Body of pancreas (tissue), 4 donors: Measurements from ENCODE around the gene ERC1. TPM values are rescaled to one million over a fixed set of nuclear protein-coding genes. Genes with fewer than 3 reads are reported as not detected.
"Not testable (repeated sequence)": the region's sequence is repeated elsewhere in the genome, so short reads cannot be mapped to it uniquely, and the experiment has no call there.

Experiments used
- ATAC-seq: fragments of 150-250 bp; one replicate; pipeline ENCODE4 v1.9.1; 2016
- DNase-seq, 4 donors: peaks; one replicate each; pipeline ENCODE4 v3.0.0-alpha.2; 2019
- H3K27ac ChIP-seq, 4 donors: fragments of 200-600 bp; sonication (generic); 1 replicate in 3 of 4; 2 replicates in 1 of 4; pipeline versions ENCODE4 v1.5.1 to v1.6.1; 2016 to 2019; ENCODE audit warnings: mild to moderate bottlenecking in 1 of 4, mixed read lengths in 1 of 4, moderate library complexity in 1 of 4
- H3K27me3 ChIP-seq, 2 donors: fragments of 200-600 bp; sonication (generic); one replicate each; pipeline ENCODE4 v1.6.0; 2016; ENCODE audit warnings: mild to moderate bottlenecking in 1 of 2
- H3K36me3 ChIP-seq, 2 donors: fragments of 200-600 bp; sonication (generic); replicated peaks in 1 of 2; 2 replicates each; pipeline ENCODE4 v1.5.1; 2016; ENCODE audit warnings: low read depth in 2 of 2; ENCODE audit not compliant: insufficient read depth in 1 of 2
- H3K4me1 ChIP-seq: fragments of 200-600 bp; sonication (generic); one replicate; pipeline ENCODE4 v1.6.0; 2016
- H3K4me3 ChIP-seq, 2 donors: fragments of 200-600 bp; sonication (generic); 1 replicate in 1 of 2; 2 replicates in 1 of 2; pipeline ENCODE4 v1.5.1; 2016 to 2019
- H3K9me3 ChIP-seq, 3 donors: fragments of 200-600 bp; sonication (generic); 1 replicate in 2 of 3; 2 replicates in 1 of 3; pipeline ENCODE4 v1.5.1; 2016
- CTCF ChIP-seq, 7 experiments: fragments of 450-650 bp in 4 of 7; fragments of 200-600 bp in 3 of 7; sonication (generic) in 3 of 7; IDR thresholded peaks; one replicate each; pipeline ENCODE4 v1.5.1; 2016 to 2019; ENCODE audit warnings: antibody characterized with exemption in 7 of 7
- POLR2A ChIP-seq, 3 donors: fragments of 450-650 bp; IDR thresholded peaks; one replicate each; pipeline ENCODE4 v1.6.1; 2016; ENCODE audit warnings: antibody characterized with exemption in 3 of 3, mild to moderate bottlenecking in 2 of 3
- WGBS, 2 donors: methylation state at CpG; one replicate each; pipeline ENCODE4 v1.1.5; 2017; 5-methylcytosine and 5-hydroxymethylcytosine counted together
- intact Hi-C: fragments of 100-400 bp; cut with DNase I; formaldehyde crosslinking; loops from one replicate; pipeline ENCODE4 v1.15.1; 2023
- total RNA-seq, 2 donors: library from RNA; depleted of rRNA; stranded (reverse); fragments of >200 nt; gene quantifications; one replicate each; pipeline ENCODE4 v1.1.0, GENCODE V29; 2016

ERC1 gene
- total RNA-seq, 2 donors from 2014 or later: 20.8 to 29.0 TPM

- intact Hi-C loops: no loop called here
- DNase-seq: no peak
These were observed 255.6 kb downstream of the ERC1 start for GRCh38 chr12:1246637-1247036.

GRCh38 chr12:1250641-1251040, 259.6 kb downstream of the ERC1 start:
- TF ChIP-seq CTCF (IDR thresholded peaks at IDR 0.05) (no peak), POLR2A (IDR thresholded peaks at IDR 0.05) (no peak)
- Histone ChIP-seq H3K9me3 (no peaks in the 10 kb centered on the region), H3K4me1 (no peaks in the 10 kb centered on the region), H3K27me3 (no peaks in the 10 kb centered on the region), H3K36me3 (no peaks in the 10 kb centered on the region), H3K27ac (no peak overlapping the region), H3K4me3 (no peak overlapping the region)
- WGBS, 2 donors: 32 to 35% methylated on average over 3 of the region's 3 CpGs
- no peak for DNase-seq
- ATAC-seq: no peak
- intact Hi-C loops: no loop called here

More at GRCh38 chr12:1246637-1247036, 255.6 kb downstream of the ERC1 start:
- H3K9me3 ChIP-seq: no peaks in the 10 kb centered on the region
- TF ChIP-seq POLR2A (IDR thresholded peaks at IDR 0.05): no peak
- TF ChIP-seq CTCF (IDR thresholded peaks at IDR 0.05): no peak
- no peak for ATAC-seq
- no peak overlapping the region for H3K4me3 ChIP-seq
- no peaks in the 10 kb centered on the region for H3K27me3 ChIP-seq
- no peak overlapping the region for H3K27ac ChIP-seq
- H3K4me1 ChIP-seq: no peaks in the 10 kb centered on the region
- H3K36me3 ChIP-seq: no peaks in the 10 kb centered on the region
- 65 to 76% methylated on average over 2 of the region's 2 CpGs for WGBS, 2 donors

GRCh38 chr12:1252758-1253157, 261.7 kb downstream of the ERC1 start:
- Histone ChIP-seq H3K9me3 (no peaks in the 10 kb centered on the region), H3K36me3 (no peaks in the 10 kb centered on the region), H3K4me3 (no peak overlapping the region), H3K4me1 (peaks cover 5% of the 10 kb centered on the region), H3K27me3 (no peaks in the 10 kb centered on the region), H3K27ac (no peak overlapping the region)
- ATAC-seq: no peak
- DNase-seq: no peak
- 40 to 54% methylated on average over 2 of the region's 2 CpGs for WGBS, 2 donors
- TF ChIP-seq CTCF (IDR thresholded peaks at IDR 0.05) (no peak), POLR2A (IDR thresholded peaks at IDR 0.05) (no peak)
- intact Hi-C loops: no loop called here

- intact Hi-C loops, H3K9me3 ChIP-seq, ATAC-seq, H3K27ac ChIP-seq, H3K4me1 ChIP-seq, H3K4me3 ChIP-seq, H3K27me3 ChIP-seq, DNase-seq, H3K36me3 ChIP-seq: not testable (repeated sequence)
- WGBS, 2 donors: 95 to 96% methylated on average over 6 of the region's 6 CpGs
These were observed 264.1 kb downstream of the ERC1 start for GRCh38 chr12:1255125-1255524.

- H3K4me3 ChIP-seq, H3K36me3 ChIP-seq, ATAC-seq, H3K27ac ChIP-seq, H3K4me1 ChIP-seq, H3K9me3 ChIP-seq, intact Hi-C loops, DNase-seq, H3K27me3 ChIP-seq: not testable (repeated sequence)
- 98 to 100% methylated on average over 4 of the region's 4 CpGs for WGBS, 2 donors
These were observed 264.8 kb downstream of the ERC1 start for GRCh38 chr12:1255854-1256253.

- no peak overlapping the region for H3K4me3 ChIP-seq
- H3K27ac ChIP-seq: no peak overlapping the region
- H3K36me3 ChIP-seq: no peaks in the 10 kb centered on the region
- DNase-seq (no peak), ATAC-seq (no peak)
- no peaks in the 10 kb centered on the region for H3K27me3 ChIP-seq
- no peaks in the 10 kb centered on the region for H3K9me3 ChIP-seq
- intact Hi-C loops: no loop called here
- 90 to 95% methylated on average over 2 of the region's 2 CpGs for WGBS, 2 donors
- H3K4me1 ChIP-seq: peaks cover 5% of the 10 kb centered on the region
- TF ChIP-seq CTCF (IDR thresholded peaks at IDR 0.05): no peak
- no peak for TF ChIP-seq POLR2A (IDR thresholded peaks at IDR 0.05)
These were observed 265.3 kb downstream of the ERC1 start for GRCh38 chr12:1256285-1256684.
